BLaER1 treated with 17β-estradiol and CSF1 and Interleukin-3, amounts not matched to agents 10 nM and 100 nM (cell line): Measurements from ENCODE around the gene PRSS23.

ENCODE experiments used
- H3K27ac ChIP-seq, 11 experiments: shearing (Covaris generic); formaldehyde crosslinking; 2 replicates each; pipeline ENCODE4 v1.8.1; 2022
- H3K27me3 ChIP-seq, 11 experiments: shearing (Covaris generic); formaldehyde crosslinking; 2 replicates each; pipeline ENCODE4 v1.8.1; 2022
- H3K36me3 ChIP-seq, 11 experiments: shearing (Covaris generic); formaldehyde crosslinking; 2 replicates each; pipeline ENCODE4 v1.8.1; 2022
- H3K4me1 ChIP-seq, 10 experiments: shearing (Covaris generic); formaldehyde crosslinking; 2 replicates each; pipeline ENCODE4 v1.8.1; 2022
- H3K4me2 ChIP-seq, 11 experiments: shearing (Covaris generic); formaldehyde crosslinking; 2 replicates each; pipeline ENCODE4 v1.8.1; 2022
- H3K4me3 ChIP-seq, 10 experiments: shearing (Covaris generic); formaldehyde crosslinking; 2 replicates each; pipeline ENCODE4 v1.8.1; 2022
- H3K9ac ChIP-seq, 11 experiments: shearing (Covaris generic); formaldehyde crosslinking; 2 replicates each; pipeline ENCODE4 v1.8.1; 2022
- H3K9me3 ChIP-seq, 11 experiments: shearing (Covaris generic); formaldehyde crosslinking; replicated peaks in 1 of 11; 2 replicates each; pipeline ENCODE4 v1.8.1; 2022
- H4K20me1 ChIP-seq, 11 experiments: shearing (Covaris generic); formaldehyde crosslinking; 2 replicates each; pipeline ENCODE4 v1.8.1; 2022
- Cebpa-rat ChIP-seq, 11 experiments: shearing (Covaris generic); IDR thresholded peaks; 2 replicates each; pipeline ENCODE4 v1.8.1; 2022

PRSS23 gene

DNA sequence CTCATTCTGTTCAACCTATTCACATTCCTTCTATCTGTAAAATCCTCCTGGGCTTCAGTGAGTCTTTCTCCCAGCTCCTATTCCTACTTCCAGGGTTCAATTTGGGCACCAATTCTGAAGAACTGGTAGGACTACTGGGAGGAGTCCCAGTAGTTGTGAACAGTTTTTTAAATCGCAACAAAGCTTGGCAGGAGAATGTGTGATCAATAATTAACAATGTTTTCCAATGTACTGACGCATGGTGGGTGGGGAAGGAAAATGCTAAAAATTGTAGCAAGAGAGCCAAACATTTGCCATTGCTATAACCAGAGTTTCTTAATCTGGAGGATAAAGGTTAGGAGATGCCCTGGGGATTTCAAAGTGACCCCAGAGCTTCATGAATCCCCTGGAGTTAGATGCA is 27.3 kb upstream of the PRSS23 start:
- Histone ChIP-seq H3K4me3 (no peak overlapping the region), H3K9ac (no peak overlapping the region), H3K4me2 (no peak overlapping the region), H3K27ac (no peak overlapping the region), H3K27me3 (no peaks in the 10 kb centered on the region), H3K36me3 (no peaks in the 10 kb centered on the region), H4K20me1 (no peaks in the 10 kb centered on the region), H3K9me3 (peaks cover 0 to 14% (median 4%) of the 10 kb centered on the region in 11 experiments; a peak in 13 of 22 replicates), H3K4me1 (no peaks in the 10 kb centered on the region)
- no peak for TF ChIP-seq Cebpa-rat (IDR thresholded peaks at IDR 0.05)

DNA sequence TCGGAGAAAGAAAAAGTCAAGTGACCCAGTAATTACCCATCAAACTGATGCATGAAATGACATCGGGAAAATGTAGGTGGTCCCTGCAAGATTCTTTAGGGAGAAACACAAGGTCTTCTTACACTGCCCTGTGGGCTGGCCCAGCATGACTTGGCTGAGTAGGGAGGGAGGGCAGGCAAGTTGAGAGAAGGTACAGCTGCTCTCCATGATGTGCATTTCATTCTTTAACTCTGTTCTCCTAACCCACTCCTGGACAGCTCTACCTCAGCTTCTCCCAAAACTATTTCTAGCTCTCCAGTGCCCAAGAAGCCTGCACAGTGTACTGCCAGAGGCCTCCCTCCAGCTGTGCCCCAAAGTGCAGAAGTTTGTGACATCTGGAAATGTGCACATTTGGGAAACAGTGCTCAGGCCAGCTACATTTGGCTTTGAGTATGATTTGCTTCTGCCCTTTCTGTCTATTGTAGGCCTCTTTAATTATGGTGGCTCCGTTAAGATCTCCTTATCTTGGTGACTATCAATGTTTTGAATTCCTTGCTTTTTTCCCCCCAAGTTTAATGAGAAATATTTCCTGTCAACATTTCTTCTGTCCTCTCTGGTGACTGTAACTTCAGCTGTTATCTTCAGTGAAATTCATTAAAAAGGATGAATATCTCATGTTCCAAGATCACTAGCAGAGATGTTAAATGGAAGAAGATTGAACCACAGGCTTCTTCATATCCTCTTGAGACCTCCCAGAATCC is 26.7 kb upstream of the PRSS23 start:
- Histone ChIP-seq H3K27ac (no peak overlapping the region), H3K4me3 (no peak overlapping the region), H3K36me3 (no peaks in the 10 kb centered on the region), H3K4me2 (no peak overlapping the region), H3K27me3 (no peaks in the 10 kb centered on the region), H3K9ac (no peak overlapping the region), H3K4me1 (no peaks in the 10 kb centered on the region), H4K20me1 (no peaks in the 10 kb centered on the region), H3K9me3 (peaks cover 0 to 14% (median 4%) of the 10 kb centered on the region in 11 experiments; a peak in 13 of 22 replicates)
- no peak for TF ChIP-seq Cebpa-rat (IDR thresholded peaks at IDR 0.05)

DNA sequence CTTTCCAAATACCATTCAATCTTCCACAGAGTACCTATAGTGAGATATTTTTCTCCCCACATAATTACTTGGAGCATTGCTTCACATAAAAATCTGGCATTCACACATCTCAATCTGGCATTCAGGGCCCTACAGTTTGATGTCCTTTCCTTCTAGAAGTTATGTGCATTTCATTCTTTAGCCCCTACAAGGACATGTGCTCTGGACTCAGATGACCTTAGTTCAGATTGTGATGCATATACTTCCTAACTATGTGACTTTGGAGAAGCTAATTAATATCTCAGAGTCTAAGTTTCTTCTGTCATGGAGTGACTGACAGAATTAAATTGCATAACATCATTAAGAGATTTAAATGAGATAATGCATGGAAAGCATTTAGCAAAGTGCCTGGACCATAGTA is 25.9 kb upstream of the PRSS23 start:
- Histone ChIP-seq H3K27me3 (no peaks in the 10 kb centered on the region), H3K4me3 (no peak overlapping the region), H3K27ac (no peak overlapping the region), H3K4me1 (no peaks in the 10 kb centered on the region), H3K9me3 (peaks cover 0 to 14% (median 4%) of the 10 kb centered on the region in 11 experiments; a peak in 13 of 22 replicates), H4K20me1 (no peaks in the 10 kb centered on the region), H3K36me3 (no peaks in the 10 kb centered on the region), H3K4me2 (no peak overlapping the region), H3K9ac (no peak overlapping the region)
- no peak for TF ChIP-seq Cebpa-rat (IDR thresholded peaks at IDR 0.05)

DNA sequence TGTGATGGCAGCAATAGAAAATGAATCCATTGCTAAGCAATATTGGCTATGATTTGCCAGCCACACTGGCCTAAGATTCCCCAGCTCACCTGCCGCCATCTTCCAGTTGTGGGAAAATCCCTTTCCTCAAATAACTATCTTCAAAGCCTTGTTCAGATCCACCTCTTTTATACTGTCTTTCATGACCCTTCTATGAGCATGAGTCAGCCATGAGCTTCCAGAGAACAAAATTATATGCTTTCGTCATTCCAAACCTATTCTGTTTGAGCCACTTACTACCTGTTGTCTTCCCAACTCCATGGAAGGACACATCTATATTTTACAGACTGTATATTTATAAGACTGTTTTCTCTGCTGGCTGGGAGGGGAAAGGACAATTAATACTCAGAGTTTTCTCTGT is 25.0 kb upstream of the PRSS23 start:
- Histone ChIP-seq H3K4me2 (no peak overlapping the region), H3K4me1 (no peaks in the 10 kb centered on the region), H3K9ac (no peak overlapping the region), H3K36me3 (no peaks in the 10 kb centered on the region), H3K4me3 (no peak overlapping the region), H3K27me3 (no peaks in the 10 kb centered on the region), H3K27ac (no peak overlapping the region), H4K20me1 (no peaks in the 10 kb centered on the region), H3K9me3 (peaks cover 0 to 14% (median 4%) of the 10 kb centered on the region in 11 experiments; a peak in 13 of 22 replicates)
- TF ChIP-seq Cebpa-rat (IDR thresholded peaks at IDR 0.05) = no peak

DNA sequence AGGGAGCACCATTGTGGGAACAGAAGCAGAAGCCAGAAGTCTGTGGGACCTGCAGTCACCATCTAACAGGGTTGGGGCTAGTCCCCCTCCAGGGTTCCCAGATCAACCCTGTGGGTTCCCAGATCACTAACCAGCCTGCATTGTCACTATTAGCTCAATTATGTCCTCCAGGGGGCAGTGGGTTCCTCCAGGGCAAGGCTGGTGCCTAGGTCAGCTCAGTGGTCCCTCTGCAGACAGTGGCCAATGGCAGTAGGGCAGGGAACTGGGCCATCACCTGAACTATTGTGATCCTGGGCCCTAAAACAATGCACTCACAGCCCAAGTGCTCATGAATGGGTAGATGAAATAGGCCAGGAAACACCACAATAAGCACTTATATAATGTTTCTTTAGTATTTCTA is 18.8 kb upstream of the PRSS23 start:
- Histone ChIP-seq H3K9ac (no peak overlapping the region), H3K36me3 (no peaks in the 10 kb centered on the region), H3K4me2 (no peak overlapping the region), H3K4me1 (no peaks in the 10 kb centered on the region), H3K9me3 (no peaks in the 10 kb centered on the region), H3K27me3 (no peaks in the 10 kb centered on the region), H3K27ac (no peak overlapping the region), H4K20me1 (no peaks in the 10 kb centered on the region), H3K4me3 (no peak overlapping the region)
- TF ChIP-seq Cebpa-rat (IDR thresholded peaks at IDR 0.05) = no peak

DNA sequence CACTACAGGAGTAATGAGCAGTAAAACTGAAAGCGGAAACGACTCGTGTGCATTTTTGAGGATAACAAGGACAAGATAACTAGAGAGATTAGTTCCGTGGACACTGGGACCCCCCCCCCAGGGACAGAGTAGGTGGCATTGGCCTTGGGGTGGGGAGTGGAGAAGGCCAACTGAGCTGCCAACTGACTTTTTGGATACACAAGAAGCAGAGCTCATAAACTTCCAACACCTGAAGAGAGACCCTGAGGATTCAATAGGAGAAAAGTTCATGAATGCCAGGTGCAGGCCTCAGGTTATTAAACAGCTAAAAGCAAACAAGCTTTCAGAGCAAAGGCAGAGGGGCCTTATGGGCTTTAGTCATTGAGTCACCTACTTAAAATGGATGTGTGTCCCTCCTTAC is 17.6 kb upstream of the PRSS23 start:
- Histone ChIP-seq H3K9ac (no peak overlapping the region), H3K9me3 (no peaks in the 10 kb centered on the region), H3K4me1 (no peaks in the 10 kb centered on the region), H3K4me3 (no peak overlapping the region), H3K27ac (no peak overlapping the region), H3K4me2 (no peak overlapping the region), H3K27me3 (no peaks in the 10 kb centered on the region), H3K36me3 (no peaks in the 10 kb centered on the region), H4K20me1 (no peaks in the 10 kb centered on the region)
- TF ChIP-seq Cebpa-rat (IDR thresholded peaks at IDR 0.05) = no peak

DNA sequence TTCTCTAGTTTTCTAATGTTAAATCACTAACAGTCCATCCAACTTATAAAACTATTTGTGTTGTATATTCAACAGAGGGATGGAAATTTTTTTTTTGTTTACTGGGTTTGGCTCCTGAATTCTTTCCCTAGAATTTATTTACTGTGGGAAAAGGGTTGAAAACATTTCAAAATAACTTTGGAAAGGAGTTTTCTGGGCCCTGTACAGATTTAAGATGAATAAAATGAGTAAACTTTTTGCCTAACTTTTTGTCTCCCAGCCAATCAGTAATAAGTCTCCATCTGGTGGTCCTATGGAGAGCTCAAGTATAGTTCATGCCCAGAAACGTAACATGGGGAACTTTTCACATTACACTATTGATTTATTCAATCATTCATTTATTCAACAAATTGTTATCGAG is 16.7 kb upstream of the PRSS23 start:
- no peaks in the 10 kb centered on the region for H3K27me3 ChIP-seq
- no peak overlapping the region for H3K4me3 ChIP-seq
- no peak for TF ChIP-seq Cebpa-rat (IDR thresholded peaks at IDR 0.05)
- no peaks in the 10 kb centered on the region for H3K9me3 ChIP-seq
- no peak overlapping the region for H3K4me2 ChIP-seq
- no peak overlapping the region for H3K27ac ChIP-seq
- no peak overlapping the region for H3K9ac ChIP-seq
- no peaks in the 10 kb centered on the region for H3K36me3 ChIP-seq
- H4K20me1 ChIP-seq = no peaks in the 10 kb centered on the region
- no peaks in the 10 kb centered on the region for H3K4me1 ChIP-seq

- H3K27ac ChIP-seq = no peak overlapping the region
- no peak for TF ChIP-seq Cebpa-rat (IDR thresholded peaks at IDR 0.05)
Observed at GRCh38 chr11:86784241-86784681, 16.1 kb upstream of the PRSS23 start.

GRCh38 chr11:86785576-86785975 is 14.8 kb upstream of the PRSS23 start:
- Histone ChIP-seq H3K9me3 (no peaks in the 10 kb centered on the region), H4K20me1 (no peaks in the 10 kb centered on the region), H3K27ac (no peak overlapping the region), H3K36me3 (no peaks in the 10 kb centered on the region), H3K27me3 (no peaks in the 10 kb centered on the region), H3K4me3 (no peak overlapping the region), H3K9ac (no peak overlapping the region), H3K4me2 (no peak overlapping the region), H3K4me1 (no peaks in the 10 kb centered on the region)
- TF ChIP-seq Cebpa-rat (IDR thresholded peaks at IDR 0.05) = no peak

More at GRCh38 chr11:86784241-86784681, 16.1 kb upstream of the PRSS23 start:
- Histone ChIP-seq H3K4me2 (no peak overlapping the region), H3K9me3 (no peaks in the 10 kb centered on the region), H3K4me3 (no peak overlapping the region), H4K20me1 (no peaks in the 10 kb centered on the region), H3K27me3 (no peaks in the 10 kb centered on the region), H3K9ac (no peak overlapping the region), H3K4me1 (no peaks in the 10 kb centered on the region), H3K36me3 (no peaks in the 10 kb centered on the region)

DNA sequence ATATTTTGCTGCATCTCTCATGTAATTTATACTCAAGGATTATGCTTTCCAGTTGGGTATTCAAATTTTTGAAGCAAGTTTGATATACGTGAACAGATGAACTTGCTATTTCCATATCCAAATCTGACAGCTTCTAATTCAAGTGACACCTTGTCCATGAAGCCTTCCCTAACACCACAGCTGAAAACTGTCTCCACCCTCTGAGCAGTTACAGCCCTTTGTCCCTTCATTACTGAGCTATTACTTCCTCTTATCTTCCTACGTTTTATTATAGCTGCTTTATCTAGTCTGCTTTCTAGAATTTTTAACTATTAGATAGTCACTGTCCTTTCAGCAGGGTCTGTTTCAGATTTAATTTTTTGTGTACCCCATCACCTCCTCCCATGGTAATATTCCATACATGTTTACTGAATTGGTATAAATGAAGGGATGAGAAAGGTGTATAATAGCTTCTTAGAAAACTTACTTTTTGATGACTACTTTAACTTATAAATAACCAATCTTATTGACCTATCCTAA is 13.3 kb upstream of the PRSS23 start:
- H3K36me3 ChIP-seq = no peaks in the 10 kb centered on the region
- H3K9me3 ChIP-seq = no peaks in the 10 kb centered on the region
- H3K4me1 ChIP-seq = no peaks in the 10 kb centered on the region
- no peak overlapping the region for H3K27ac ChIP-seq
- H3K4me3 ChIP-seq = no peak overlapping the region
- no peak overlapping the region for H3K4me2 ChIP-seq
- no peak for TF ChIP-seq Cebpa-rat (IDR thresholded peaks at IDR 0.05)
- no peak overlapping the region for H3K9ac ChIP-seq
- no peaks in the 10 kb centered on the region for H3K27me3 ChIP-seq
- H4K20me1 ChIP-seq = no peaks in the 10 kb centered on the region
